IgD-negative memory B cell (primary cell): ENCODE results near the gene SETDB2. TPM values are rescaled to one million over a fixed set of nuclear protein-coding genes. Genes with fewer than 3 reads are reported as not detected.

Experiments used
- H3K27ac Mint-ChIP-seq, 3 donors: one replicate each; pipeline ENCODE4 v1.8.0; 2020 to 2022; ENCODE audit warnings: mild to moderate bottlenecking in 3 of 3, mixed read lengths in 3 of 3, moderate library complexity in 1 of 3
- H3K27me3 Mint-ChIP-seq: one replicate; pipeline ENCODE4 v1.8.0; 2021; ENCODE audit warnings: mixed read lengths
- H3K36me3 Mint-ChIP-seq: one replicate; pipeline ENCODE4 v1.8.0; 2020; ENCODE audit warnings: mild to moderate bottlenecking, mixed read lengths
- H3K4me1 Mint-ChIP-seq, 3 donors: one replicate each; pipeline ENCODE4 v1.8.0; 2020 to 2022; ENCODE audit warnings: mixed read lengths in 3 of 3, mild to moderate bottlenecking in 1 of 3
- H3K4me3 Mint-ChIP-seq, 4 donors: one replicate each; pipeline ENCODE4 v1.8.0; 2020 to 2022; ENCODE audit warnings: mild to moderate bottlenecking in 4 of 4, mixed read lengths in 4 of 4, moderate library complexity in 3 of 4
- H3K9me3 Mint-ChIP-seq, 3 donors: one replicate each; pipeline ENCODE4 v1.8.0; 2020 to 2021; ENCODE audit warnings: mixed read lengths in 3 of 3, mild to moderate bottlenecking in 1 of 3
- polyA plus RNA-seq: library from polyadenylated mRNA; unstranded; fragments of 300-500 nt; fragmentation: Illumina TruSeq; gene quantifications from one replicate; pipeline ENCODE4 v1.2.3, GENCODE V29; 2021

Gene SETDB2
- polyA plus RNA-seq, 1 donor from 2014 or later, result 15.0 TPM

DNA sequence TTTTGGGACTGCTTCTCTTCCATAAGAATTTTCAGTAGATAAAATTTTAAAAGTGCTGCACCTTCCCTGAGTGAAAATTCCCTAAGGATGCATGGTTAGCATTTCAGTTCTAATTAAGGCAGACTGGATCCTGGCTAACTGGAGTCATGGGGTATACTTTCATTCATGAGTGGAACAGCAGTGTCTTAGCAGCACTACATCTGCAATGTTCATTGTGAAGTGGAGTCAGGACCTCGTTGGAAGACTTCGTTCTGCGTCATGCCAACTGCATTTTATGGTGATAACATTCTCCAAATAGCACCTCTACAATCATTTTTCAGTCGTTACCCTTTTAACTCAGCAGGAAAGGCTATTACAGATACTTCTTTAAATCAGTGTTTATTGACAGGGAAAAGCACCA lies 77.2 kb downstream of the SETDB2 start:
- H3K4me1 Mint-ChIP-seq, result peaks cover 0 to 7% (median 2%) of the 10 kb centered on the region in 3 donors
- H3K36me3 Mint-ChIP-seq, result peaks cover 9% of the 10 kb centered on the region
- H3K27me3 Mint-ChIP-seq, result no peaks in the 10 kb centered on the region
- H3K9me3 Mint-ChIP-seq, result no peaks in the 10 kb centered on the region
- no peak overlapping the region for H3K4me3 Mint-ChIP-seq
- H3K27ac Mint-ChIP-seq, result peak overlapping the region in 1 of 3 donors; percentile 10

DNA sequence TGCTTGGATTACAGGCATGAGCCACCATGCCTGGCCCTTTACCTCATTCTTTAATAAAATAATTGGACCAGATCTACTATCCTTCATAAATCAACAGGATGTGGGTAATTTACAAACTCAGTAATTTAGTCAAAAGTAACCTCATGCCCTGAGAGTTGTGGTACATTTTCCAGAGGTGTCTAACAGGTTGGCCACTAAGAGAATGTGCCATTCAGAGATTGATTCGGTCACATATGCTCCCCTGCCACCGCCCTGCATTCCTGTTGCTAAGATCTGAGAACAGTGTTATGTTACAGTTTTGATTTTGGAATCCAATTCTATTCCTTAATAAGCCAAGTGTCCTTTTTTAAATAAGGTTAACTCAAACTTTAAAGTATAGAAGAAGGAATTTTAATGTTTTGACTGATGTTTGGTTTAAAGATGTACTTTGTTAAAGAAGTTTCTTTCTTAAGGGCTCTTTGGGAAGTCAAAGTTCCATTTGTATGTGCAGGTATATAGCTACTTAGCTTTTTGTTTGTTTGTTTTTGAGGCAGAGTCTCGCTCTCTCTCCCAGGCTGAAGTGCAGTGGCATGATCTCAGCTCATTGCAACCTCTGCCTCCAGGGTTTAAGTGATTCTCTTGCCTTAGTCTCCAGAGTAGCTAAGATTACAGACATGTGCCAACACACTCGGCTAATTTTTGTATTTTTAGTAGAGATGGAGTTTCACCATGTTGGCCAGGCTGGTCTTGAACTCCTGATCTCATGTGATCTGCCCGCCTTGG lies 80.8 kb downstream of the SETDB2 start:
- peak overlapping the region in 1 of 4 donors; percentile 37 for H3K4me3 Mint-ChIP-seq
- peaks cover 5% of the 10 kb centered on the region for H3K36me3 Mint-ChIP-seq
- H3K4me1 Mint-ChIP-seq, result peaks cover 4 to 17% (median 14%) of the 10 kb centered on the region in 3 donors
- no peak overlapping the region for H3K27ac Mint-ChIP-seq
- no peaks in the 10 kb centered on the region for H3K9me3 Mint-ChIP-seq
- no peaks in the 10 kb centered on the region for H3K27me3 Mint-ChIP-seq

DNA sequence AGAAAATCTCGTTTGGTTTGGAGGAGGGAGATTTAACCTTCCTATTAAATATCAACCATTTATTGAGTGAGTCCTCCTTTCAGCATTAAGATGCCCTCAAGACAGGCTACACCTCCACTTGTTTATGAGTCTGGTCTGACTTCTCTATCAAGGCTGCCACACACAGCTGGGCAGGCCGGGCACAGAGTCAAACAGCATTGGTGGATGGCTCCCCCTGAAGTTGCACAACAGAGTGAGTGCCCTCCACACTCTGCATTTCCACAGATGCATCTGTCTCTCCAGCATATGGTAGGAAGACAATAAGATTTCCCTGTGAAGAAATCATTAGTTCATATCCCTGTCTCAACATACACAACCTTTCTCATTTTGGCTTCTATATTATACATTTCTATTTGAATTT lies 83.0 kb downstream of the SETDB2 start:
- Mint-ChIP-seq H3K27ac (peak overlapping the region in 1 of 3 donors; percentile 62), H3K36me3 (peaks cover 4% of the 10 kb centered on the region), H3K4me1 (peaks cover 11 to 28% (median 21%) of the 10 kb centered on the region in 3 donors), H3K27me3 (no peaks in the 10 kb centered on the region), H3K9me3 (no peaks in the 10 kb centered on the region), H3K4me3 (no peak overlapping the region)

DNA sequence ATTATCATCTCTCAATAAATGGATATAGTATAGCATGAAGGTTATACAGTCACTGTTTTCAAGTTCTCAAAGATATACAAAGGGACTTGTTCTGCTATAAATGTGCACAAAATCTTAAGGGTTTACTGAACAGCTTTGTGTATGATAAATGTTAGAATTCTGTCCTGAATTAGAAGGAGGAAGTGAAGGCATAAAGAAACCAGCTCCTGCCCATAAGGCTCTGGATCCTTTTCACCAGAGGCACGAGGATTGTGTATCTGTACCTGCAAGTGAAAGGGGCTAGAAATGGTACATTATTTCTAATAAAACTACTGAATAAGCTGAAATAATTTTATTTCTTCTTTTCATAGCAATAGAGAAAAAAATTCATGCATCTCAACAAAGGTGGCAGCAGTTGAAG lies 84.1 kb downstream of the SETDB2 start:
- Mint-ChIP-seq H3K9me3 (no peaks in the 10 kb centered on the region), H3K36me3 (peaks cover 4% of the 10 kb centered on the region), H3K4me3 (no peak overlapping the region), H3K4me1 (peaks cover 18 to 32% (median 24%) of the 10 kb centered on the region in 3 donors), H3K27me3 (no peaks in the 10 kb centered on the region), H3K27ac (peak overlapping the region in 1 of 3 donors; percentile 87)

DNA sequence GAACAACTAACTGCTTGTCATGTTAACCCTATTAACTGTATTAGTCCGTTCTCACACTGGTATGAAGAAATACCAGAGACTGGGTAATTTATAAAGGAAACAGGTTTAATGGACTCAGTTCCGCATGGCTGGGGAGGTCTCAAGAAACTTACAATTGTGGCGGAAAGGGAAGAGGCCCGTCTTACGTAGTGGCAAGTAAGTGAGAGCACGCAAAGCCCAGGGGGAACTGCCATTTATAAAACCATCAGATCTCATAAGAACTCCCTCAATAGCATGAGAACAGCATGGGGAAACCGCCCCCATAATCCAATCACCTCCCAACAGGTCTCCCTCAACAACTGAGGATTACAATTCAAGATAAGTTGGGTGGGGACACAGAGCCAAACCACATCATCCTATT lies 86.4 kb downstream of the SETDB2 start:
- no peaks in the 10 kb centered on the region for H3K27me3 Mint-ChIP-seq
- H3K4me3 Mint-ChIP-seq, result peak overlapping the region; percentile 1 to 84 (median 48)
- H3K9me3 Mint-ChIP-seq, result no peaks in the 10 kb centered on the region
- peak overlapping the region; percentile 26 to 88 (median 88) for H3K27ac Mint-ChIP-seq
- H3K4me1 Mint-ChIP-seq, result peaks cover 23 to 42% (median 35%) of the 10 kb centered on the region in 3 donors
- peaks cover 9% of the 10 kb centered on the region for H3K36me3 Mint-ChIP-seq

DNA sequence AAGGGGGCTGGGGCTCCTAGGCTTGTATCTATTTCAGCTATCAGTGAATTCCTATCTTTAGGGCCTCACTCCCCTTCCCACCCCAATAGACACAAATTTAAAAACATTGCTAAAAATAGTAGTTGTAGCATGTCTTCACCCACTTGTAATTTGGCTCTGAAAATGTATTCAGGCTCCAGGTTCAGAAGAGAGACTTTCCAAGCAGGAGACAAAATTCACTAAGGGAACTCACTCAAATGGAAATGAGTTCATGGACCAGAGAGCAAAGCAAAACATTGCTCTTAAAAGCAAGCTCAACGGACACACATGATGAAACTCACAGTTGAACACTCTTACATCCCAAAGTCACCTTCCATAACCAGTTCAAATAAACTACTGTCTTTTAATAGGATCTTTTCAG lies 88.5 kb downstream of the SETDB2 start:
- Mint-ChIP-seq H3K27me3 (no peaks in the 10 kb centered on the region), H3K36me3 (peaks cover 11% of the 10 kb centered on the region), H3K27ac (no peak overlapping the region), H3K9me3 (no peaks in the 10 kb centered on the region), H3K4me3 (peak overlapping the region in 1 of 4 donors; percentile 51), H3K4me1 (peaks cover 26 to 44% (median 40%) of the 10 kb centered on the region in 3 donors)

DNA sequence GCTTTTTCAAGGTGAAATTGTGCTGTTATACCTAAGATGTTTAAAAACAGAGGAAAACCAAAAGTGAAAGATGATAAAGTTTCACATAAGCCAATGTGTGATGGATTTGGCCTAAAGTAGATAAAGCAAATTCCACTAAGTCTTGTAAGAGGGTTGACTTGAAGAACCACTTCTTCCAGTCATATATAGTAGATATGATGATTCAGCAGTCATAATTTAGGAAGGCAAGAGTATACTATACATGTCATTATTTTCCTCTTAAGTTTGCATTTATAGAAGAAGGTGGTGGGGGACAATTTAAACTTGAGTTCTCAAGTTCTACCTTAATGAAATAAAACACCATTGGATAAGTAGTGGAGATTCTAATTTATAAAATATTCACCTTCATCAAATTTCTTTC lies 88.9 kb downstream of the SETDB2 start:
- Mint-ChIP-seq H3K27me3 (no peaks in the 10 kb centered on the region), H3K9me3 (no peaks in the 10 kb centered on the region), H3K27ac (no peak overlapping the region), H3K36me3 (peaks cover 11% of the 10 kb centered on the region), H3K4me1 (peaks cover 26 to 44% (median 40%) of the 10 kb centered on the region in 3 donors), H3K4me3 (no peak overlapping the region)

DNA sequence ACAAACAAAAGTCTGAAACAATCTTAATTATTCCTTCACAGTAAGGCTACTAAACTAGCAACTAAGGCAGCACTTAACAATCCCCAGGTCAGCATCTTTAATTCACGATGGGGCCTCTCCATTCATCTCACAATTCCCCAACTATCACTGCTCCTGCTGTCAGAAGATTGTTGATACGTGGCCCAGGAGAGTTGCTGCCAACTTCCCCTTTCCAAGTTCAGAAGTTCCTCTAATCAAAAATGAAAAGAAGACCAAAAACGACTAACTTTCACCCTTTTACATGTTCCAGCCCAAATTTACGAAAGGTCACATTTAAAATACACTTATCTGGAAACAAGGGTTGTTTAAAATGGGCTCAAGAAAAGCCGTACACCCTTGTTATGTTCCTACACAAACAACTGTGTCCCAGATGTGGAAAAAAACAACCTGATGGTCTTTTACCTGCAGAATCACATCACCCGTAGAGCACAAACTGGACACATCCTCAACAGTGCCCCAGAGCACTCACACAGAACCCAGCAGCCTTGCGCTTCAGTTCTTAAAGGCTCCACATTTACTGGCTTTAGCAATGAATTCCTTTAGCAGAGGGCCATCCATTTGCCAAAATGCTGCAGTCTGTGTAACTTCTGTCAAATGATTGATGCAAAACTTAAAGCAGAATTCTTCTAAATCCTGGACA lies 89.7 kb downstream of the SETDB2 start:
- no peaks in the 10 kb centered on the region for H3K9me3 Mint-ChIP-seq
- H3K27me3 Mint-ChIP-seq, result no peaks in the 10 kb centered on the region
- H3K4me3 Mint-ChIP-seq, result peak overlapping the region; percentile 18 to 77 (median 52)
- H3K4me1 Mint-ChIP-seq, result peaks cover 26 to 36% (median 33%) of the 10 kb centered on the region in 3 donors
- H3K36me3 Mint-ChIP-seq, result peaks cover 11% of the 10 kb centered on the region
- peak overlapping the region; percentile 20 to 84 (median 53) for H3K27ac Mint-ChIP-seq

DNA sequence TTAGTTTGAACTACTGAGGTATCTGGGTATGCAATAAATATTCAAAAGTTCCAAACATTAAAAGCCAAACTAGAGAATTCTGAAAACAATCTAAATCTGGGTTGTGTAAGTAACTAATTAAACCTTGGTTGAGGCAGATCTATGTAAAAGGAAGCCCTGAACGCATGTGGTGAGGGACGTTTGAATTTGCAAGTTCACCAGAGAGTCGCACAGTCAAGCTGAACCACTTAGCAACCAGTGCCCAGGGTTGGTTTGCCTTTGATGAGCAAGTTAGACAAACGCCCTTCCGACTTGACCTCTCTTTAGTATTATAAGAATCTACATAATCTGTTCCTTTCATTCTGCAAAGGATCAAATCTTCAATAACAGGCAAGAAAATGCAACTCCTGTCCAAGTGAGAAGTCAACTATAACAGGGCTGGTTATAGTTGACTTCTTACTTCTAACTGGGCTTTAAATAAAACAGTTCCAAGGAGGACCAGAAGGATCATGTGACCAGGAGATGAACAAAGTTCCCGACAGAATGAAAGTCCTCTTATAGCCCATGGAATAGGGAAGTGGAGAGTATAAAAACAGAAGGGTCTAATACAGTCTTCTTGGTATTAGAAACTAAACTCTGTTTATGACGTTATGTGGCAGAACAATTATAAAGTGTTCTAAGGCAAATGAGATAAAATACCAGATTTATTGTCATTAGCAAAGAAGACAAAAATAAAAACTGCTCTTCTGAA lies 92.2 kb downstream of the SETDB2 start:
- H3K27me3 Mint-ChIP-seq, result no peaks in the 10 kb centered on the region
- no peak overlapping the region for H3K27ac Mint-ChIP-seq
- peak overlapping the region in 1 of 4 donors; percentile 25 for H3K4me3 Mint-ChIP-seq
- H3K4me1 Mint-ChIP-seq, result peaks cover 20 to 37% (median 30%) of the 10 kb centered on the region in 3 donors
- H3K9me3 Mint-ChIP-seq, result no peaks in the 10 kb centered on the region
- H3K36me3 Mint-ChIP-seq, result peaks cover 18% of the 10 kb centered on the region

DNA sequence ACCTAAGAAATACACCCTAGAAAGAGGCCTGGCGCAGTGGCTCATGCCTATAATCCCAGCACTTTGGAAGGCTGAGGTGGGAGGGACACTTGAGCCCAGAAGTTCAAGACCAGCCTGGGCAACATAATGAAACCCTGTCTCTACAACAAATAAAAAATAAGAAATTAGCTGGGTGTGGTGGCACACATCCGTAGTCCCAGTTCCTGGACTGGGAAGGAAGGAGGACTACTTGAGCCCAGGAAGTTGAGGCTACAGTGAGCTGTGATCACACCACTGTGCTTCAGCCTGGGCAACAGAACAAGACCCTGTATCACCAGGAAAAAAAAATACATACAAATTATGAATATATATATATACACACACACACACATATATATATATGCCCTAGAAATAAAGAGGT lies 94.3 kb downstream of the SETDB2 start:
- Mint-ChIP-seq H3K36me3 (peaks cover 17% of the 10 kb centered on the region), H3K27ac (no peak overlapping the region), H3K4me3 (no peak overlapping the region), H3K4me1 (peaks cover 14 to 32% (median 25%) of the 10 kb centered on the region in 3 donors), H3K27me3 (no peaks in the 10 kb centered on the region), H3K9me3 (no peaks in the 10 kb centered on the region)

DNA sequence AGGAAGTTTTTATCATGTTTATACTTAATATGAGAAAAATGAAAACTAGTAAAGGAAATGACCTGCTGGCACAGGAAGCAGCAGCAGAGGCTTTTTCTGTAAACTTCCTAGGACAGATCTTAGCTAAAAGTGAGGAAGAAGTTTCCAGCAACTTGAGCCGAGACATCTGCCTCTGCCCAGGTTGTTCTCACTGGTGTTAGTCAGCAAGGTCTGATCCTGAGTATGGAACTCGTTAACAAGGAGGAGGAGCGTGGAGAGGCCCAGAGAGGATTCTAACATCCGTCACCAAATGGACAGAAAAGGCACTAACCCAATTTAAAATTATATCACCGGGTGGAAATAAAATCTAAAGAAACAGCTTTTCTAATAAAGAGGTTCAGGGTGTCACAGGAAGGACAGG lies 95.2 kb downstream of the SETDB2 start:
- Mint-ChIP-seq H3K4me1 (peaks cover 8 to 26% (median 15%) of the 10 kb centered on the region in 3 donors), H3K27ac (no peak overlapping the region), H3K4me3 (no peak overlapping the region), H3K9me3 (no peaks in the 10 kb centered on the region), H3K36me3 (peaks cover 18% of the 10 kb centered on the region), H3K27me3 (no peaks in the 10 kb centered on the region)

DNA sequence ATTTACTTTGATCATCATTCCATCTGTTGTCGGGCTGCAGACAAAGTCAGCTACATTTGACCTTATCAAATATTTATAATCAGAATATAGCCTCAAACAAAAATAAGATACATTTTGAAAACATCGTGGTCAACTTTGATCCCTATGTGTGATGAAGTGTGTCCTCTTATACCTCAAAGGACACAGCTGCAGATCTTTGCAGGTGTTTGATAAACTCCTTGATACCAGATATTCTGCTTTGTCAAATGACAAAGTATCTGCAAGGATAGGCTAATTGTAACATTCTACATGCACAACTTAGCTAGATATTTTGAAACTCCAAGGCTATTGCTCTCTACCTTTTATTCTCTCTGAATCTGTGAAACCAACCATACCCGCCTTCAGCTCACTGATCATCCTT lies 95.7 kb downstream of the SETDB2 start:
- Mint-ChIP-seq H3K4me3 (no peak overlapping the region), H3K4me1 (peaks cover 8 to 26% (median 14%) of the 10 kb centered on the region in 3 donors), H3K9me3 (no peaks in the 10 kb centered on the region), H3K27me3 (no peaks in the 10 kb centered on the region), H3K27ac (peak overlapping the region in 1 of 3 donors; percentile 60), H3K36me3 (peaks cover 21% of the 10 kb centered on the region)

DNA sequence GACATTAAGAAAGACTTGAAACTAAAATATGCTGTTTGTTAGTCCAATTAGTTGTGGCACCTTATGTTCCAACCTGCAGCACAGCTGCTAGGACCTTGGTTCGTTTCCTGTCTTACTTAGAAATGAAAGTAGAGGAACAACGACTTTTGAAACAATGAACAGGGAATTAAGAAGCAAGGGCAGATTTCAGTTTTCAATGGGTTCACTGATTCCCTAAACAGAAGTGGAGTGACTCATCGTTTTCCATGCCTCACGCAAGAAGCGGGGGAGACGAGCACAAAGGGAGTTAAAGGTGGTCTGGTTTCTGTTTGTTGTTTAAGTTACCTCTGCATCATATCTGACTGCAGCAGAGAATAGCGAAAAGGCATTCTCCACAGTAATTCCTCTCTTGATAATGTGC lies 96.5 kb downstream of the SETDB2 start:
- Mint-ChIP-seq H3K27ac (peak overlapping the region in 2 of 3 donors; percentile 32 to 60), H3K27me3 (no peaks in the 10 kb centered on the region), H3K36me3 (peaks cover 15% of the 10 kb centered on the region), H3K4me1 (peaks cover 8 to 23% (median 14%) of the 10 kb centered on the region in 3 donors), H3K9me3 (no peaks in the 10 kb centered on the region), H3K4me3 (peak overlapping the region in 2 of 4 donors; percentile 7 to 78)

DNA sequence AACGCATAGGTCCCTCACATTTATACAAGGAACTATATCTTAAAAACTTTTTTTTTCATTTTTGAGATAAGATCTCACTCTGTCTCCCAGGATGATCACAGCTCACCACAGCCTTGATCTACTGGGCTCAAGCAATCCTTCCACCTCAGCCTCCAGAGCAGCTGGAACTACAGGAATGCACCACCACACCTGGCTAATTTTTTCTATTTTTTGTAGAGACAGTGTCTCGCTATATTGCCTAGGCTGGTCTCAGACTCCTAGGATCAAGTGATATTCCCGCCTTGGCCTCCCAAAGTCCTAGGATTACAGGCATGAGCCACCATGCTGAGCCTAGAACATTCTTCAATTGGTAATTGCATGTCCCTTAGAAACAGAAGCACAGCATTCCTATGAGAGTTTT lies 99.6 kb downstream of the SETDB2 start:
- Mint-ChIP-seq H3K4me3 (no peak overlapping the region), H3K4me1 (peaks cover 5 to 16% (median 9%) of the 10 kb centered on the region in 3 donors), H3K27ac (no peak overlapping the region), H3K36me3 (peaks cover 13% of the 10 kb centered on the region), H3K27me3 (no peaks in the 10 kb centered on the region), H3K9me3 (no peaks in the 10 kb centered on the region)
